Measurements from ENCODE around the gene LRMDA.

Gene LRMDA

DNA sequence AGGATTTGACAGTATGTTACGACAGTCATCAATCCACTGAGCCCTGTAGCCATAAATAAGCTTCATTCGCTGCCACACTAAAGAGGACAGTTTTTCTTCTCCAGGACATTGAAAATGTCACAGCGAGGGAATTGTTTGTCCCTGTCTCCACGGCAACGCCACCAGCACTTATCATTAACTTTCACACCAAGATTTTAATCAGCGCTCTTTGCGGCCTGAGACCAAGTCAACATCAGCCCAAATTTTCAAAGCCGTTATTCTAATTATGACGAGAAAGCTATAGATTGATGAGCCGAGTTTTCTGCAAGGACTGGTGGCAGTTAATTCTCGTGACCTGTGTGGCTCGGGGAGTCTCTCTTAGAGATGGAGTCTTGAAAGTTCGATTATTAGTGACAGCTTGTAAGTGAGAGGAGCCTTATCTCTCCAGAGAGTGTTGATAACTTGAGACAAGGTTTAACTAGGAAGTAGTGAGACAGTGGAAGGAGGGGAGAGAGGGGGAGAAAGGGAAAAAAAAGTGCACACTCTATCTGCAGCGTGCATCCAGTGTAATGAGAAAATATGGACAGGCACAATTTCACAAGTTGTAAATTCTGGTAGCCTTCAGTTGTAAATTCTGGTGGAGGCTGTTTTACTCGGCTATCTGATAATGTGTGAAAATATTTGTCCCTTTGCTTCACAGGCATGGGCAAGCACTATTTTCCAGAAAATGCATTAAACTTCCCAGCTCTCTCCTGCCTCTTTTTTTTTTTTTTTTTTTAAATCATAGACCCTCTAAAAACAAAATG, 473.3 kb downstream of the LRMDA start:
- no peaks in the 10 kb centered on the region for H3K27me3 Mint-ChIP-seq
- no peaks in the 10 kb centered on the region for H3K4me1 Mint-ChIP-seq
- no peaks in the 10 kb centered on the region for H3K9me3 Mint-ChIP-seq
- no peak overlapping the region for H3K4me3 Mint-ChIP-seq
- no peak for ATAC-seq
- H3K36me3 Mint-ChIP-seq: no peaks in the 10 kb centered on the region
- no peak overlapping the region for H3K27ac Mint-ChIP-seq

DNA sequence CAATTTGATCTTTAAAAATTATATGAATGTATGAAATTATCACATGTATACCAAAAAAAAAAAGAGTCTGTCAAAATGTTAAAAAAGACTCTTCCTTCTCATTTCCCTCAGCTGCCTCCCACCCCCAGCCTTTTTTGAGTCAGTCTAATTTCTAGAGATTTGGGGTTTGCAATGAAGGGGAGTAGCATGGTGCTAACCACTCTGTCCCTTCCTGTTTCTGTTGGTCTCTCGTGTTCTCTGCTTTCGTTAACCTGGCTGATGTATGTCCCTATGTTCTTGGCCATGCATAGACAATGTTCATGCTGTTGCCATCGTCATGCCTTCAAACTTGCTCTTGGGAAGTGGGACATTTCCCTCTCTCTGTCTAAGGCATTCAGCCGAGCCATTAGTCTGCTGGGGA, 474.1 kb downstream of the LRMDA start:
- H3K4me3 Mint-ChIP-seq: no peak overlapping the region

DNA sequence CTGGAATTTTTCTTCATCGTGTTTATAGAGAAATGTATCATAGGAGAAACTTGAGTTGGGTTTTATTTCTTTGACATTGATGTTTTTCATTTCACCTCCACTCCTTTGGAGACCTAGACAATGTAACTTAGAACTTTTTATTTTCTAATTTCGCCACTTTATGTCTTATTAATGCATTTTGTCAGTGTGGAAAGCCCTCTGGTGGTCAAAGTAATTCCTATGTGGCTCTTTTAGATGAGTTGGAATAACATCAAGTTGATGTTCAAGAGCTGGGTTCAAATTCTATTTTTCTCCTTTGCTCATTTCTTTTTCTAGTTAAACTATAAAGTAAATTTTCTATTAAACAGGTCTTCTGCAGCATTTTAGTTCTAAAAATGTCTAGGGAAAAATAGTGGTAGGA, 478.6 kb downstream of the LRMDA start:
- no peak overlapping the region for H3K27ac Mint-ChIP-seq
- H3K36me3 Mint-ChIP-seq: no peaks in the 10 kb centered on the region
- no peaks in the 10 kb centered on the region for H3K4me1 Mint-ChIP-seq
- no peak overlapping the region for H3K4me3 Mint-ChIP-seq
- no peak for ATAC-seq
- H3K27me3 Mint-ChIP-seq: no peaks in the 10 kb centered on the region
- no peaks in the 10 kb centered on the region for H3K9me3 Mint-ChIP-seq

More for the DNA sequence above, 474.1 kb downstream of the LRMDA start:
- ATAC-seq: no peak
- no peak overlapping the region for H3K27ac Mint-ChIP-seq
- H3K27me3 Mint-ChIP-seq: no peaks in the 10 kb centered on the region
- H3K4me1 Mint-ChIP-seq: no peaks in the 10 kb centered on the region
- no peaks in the 10 kb centered on the region for H3K9me3 Mint-ChIP-seq
- H3K36me3 Mint-ChIP-seq: no peaks in the 10 kb centered on the region

DNA sequence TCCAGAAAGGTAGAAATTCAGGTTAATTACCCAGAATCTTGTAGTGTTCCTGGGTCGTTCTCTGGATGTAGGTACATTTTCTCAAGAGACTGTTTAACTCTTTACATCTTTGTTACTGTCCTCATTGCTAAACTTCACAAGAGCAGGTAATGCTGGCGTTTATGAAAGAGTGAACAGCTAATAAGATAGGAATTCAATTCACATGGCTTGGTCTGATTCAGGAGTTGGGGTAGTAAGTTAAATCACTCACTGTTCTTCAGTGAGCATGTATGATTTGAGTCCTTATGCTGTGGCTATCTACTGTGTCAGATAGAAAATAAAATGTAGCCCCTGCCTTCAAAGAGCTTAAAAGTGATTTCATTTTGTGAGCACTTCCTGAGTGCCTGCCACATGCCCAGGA, 480.0 kb downstream of the LRMDA start:
- Mint-ChIP-seq H3K27me3 (no peaks in the 10 kb centered on the region), H3K27ac (no peak overlapping the region), H3K4me3 (no peak overlapping the region), H3K9me3 (no peaks in the 10 kb centered on the region), H3K36me3 (no peaks in the 10 kb centered on the region), H3K4me1 (no peaks in the 10 kb centered on the region)
- ATAC-seq: no peak

DNA sequence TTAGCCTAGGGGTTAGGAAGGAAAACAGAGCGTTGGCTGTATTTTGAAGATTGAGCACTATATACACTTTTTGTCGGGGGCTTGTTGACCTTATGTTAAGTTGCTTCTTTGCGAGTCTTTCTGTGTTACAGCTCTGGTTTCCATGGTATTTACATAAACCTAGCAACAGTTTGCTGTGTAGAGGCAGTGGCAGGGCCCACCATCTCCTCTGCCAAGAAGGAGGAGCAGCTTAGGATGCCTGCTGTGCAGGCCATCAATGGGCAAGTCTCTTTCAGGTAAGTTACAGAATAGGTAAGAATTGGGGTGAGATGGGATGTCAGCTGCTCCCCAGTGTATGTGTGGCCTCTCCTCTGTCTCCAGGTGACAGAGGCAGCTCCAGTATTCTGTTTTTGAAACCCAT, 485.5 kb downstream of the LRMDA start:
- no peak overlapping the region for H3K4me3 Mint-ChIP-seq
- no peaks in the 10 kb centered on the region for H3K4me1 Mint-ChIP-seq
- no peaks in the 10 kb centered on the region for H3K27me3 Mint-ChIP-seq
- no peak overlapping the region for H3K27ac Mint-ChIP-seq
- H3K36me3 Mint-ChIP-seq: no peaks in the 10 kb centered on the region
- H3K9me3 Mint-ChIP-seq: no peaks in the 10 kb centered on the region
- no peak for ATAC-seq

DNA sequence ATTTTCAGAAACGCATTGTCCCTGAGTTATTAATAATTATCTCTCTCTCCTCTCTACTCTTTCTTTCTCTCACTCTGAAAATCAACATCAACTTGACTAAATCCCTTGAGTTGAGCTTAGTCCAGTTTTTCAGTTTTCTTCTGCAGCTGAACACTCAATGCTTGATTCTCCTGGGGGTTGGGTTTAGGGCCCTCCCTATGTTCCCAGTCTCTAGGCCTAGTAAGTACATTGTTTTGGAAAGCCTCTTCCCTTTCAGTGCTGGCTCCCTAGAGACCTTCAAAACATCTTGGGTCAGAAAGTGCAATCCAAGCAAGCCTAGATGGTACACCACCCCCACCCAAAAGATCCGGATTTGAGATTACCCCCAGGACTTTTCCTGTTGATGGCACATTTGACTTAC, 488.5 kb downstream of the LRMDA start:
- H3K4me1 Mint-ChIP-seq: no peaks in the 10 kb centered on the region
- peaks cover 4% of the 10 kb centered on the region for H3K9me3 Mint-ChIP-seq
- ATAC-seq: no peak
- H3K27me3 Mint-ChIP-seq: no peaks in the 10 kb centered on the region
- no peak overlapping the region for H3K27ac Mint-ChIP-seq
- H3K36me3 Mint-ChIP-seq: no peaks in the 10 kb centered on the region
- H3K4me3 Mint-ChIP-seq: no peak overlapping the region

DNA sequence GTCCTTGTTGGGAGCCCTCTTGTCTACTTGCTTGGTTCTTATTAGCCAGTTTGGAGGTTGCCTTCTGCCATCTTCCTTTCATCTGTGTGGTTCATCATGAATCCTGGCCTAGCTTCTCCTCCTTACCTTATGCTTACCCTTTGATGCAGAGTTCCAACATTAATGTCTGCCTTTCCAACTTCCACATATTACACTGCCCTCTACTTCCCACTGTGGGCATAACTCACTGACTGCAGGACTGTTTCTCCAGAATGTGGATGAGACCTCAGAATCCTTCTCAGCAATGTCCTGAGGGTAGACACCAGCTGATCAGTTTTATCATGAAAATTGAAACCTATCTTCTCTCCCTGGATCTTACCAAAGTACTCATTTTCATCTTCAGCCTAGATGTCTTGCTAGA, 491.0 kb downstream of the LRMDA start:
- H3K27ac Mint-ChIP-seq: no peak overlapping the region
- H3K36me3 Mint-ChIP-seq: no peaks in the 10 kb centered on the region
- ATAC-seq: no peak

DNA sequence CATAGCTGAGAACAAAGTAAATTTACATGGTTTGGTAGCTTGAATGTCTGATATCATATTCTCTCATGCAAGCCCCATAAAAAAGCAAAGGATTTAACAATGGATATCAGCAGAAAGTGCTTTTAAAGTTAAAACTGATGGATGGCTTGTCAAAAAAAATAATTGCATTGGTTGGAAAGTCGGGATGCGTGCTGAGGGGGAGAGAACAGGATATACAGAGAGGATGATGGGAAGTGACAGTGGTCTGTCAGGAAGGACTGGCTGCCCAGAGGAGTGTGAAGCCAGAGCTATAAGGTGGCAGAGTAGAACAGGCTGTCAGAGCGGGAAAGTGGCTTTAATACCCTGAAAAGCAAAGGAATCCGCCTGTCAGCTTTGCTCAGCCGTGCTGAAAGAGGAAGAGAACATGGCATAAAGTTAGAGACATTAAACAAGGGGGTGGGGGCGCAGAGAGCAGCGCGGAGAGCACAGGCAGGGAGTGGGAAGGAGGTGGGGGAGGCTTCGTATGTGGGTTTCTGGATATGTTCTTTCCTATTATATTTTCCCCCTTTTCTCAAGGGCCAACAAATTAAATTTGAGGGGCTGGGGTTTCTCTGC, 493.0 kb downstream of the LRMDA start:
- Mint-ChIP-seq H3K9me3 (peaks cover 4% of the 10 kb centered on the region), H3K27ac (no peak overlapping the region), H3K4me1 (no peaks in the 10 kb centered on the region), H3K4me3 (no peak overlapping the region), H3K36me3 (no peaks in the 10 kb centered on the region), H3K27me3 (no peaks in the 10 kb centered on the region)
- ATAC-seq: no peak

More for the DNA sequence above, 491.0 kb downstream of the LRMDA start:
- no peak overlapping the region for H3K4me3 Mint-ChIP-seq
- H3K9me3 Mint-ChIP-seq: peaks cover 4% of the 10 kb centered on the region
- no peaks in the 10 kb centered on the region for H3K27me3 Mint-ChIP-seq
- H3K4me1 Mint-ChIP-seq: no peaks in the 10 kb centered on the region

DNA sequence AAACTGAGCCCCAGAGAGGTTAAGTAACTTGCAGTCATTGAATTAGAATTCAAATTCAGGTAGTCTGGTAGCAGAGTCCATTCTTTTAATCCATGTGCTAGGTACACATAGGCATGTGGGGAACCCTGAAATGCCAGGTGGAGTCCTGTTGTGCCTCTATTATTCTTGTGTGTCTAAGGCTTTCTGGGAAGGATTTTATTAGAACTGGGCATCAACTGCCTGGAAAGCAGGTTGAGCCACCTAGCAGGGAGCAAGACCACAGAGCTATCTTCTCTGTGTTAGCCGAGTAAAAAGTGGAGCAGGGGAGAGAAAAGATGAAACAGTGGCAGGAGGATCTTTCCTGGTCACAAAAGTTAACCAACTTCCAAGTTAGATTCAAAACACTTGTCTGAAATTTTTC, 494.6 kb downstream of the LRMDA start:
- Mint-ChIP-seq H3K9me3 (peaks cover 4% of the 10 kb centered on the region), H3K4me3 (no peak overlapping the region), H3K4me1 (no peaks in the 10 kb centered on the region), H3K27ac (no peak overlapping the region), H3K36me3 (no peaks in the 10 kb centered on the region), H3K27me3 (no peaks in the 10 kb centered on the region)
- ATAC-seq: no peak

DNA sequence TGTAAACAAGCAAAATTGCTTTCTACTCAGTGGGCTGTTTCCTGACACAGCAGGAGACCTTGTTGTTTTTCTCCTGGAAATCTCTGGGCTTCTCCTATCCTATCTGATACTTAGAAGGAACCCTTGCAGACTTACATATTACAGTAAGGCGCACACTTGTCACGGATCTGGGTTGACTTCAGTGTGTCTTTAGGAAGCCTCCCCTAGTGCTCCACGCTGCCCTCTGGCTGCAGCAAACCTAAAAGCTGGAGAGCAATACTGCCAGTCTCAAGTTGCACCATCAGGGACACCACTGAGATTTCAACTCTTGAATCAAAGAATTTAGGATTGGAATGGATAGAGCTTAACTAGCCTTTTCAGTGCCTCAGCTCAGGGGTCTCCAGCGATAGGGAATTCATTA, 495.3 kb downstream of the LRMDA start:
- no peak for ATAC-seq
- Mint-ChIP-seq H3K4me3 (no peak overlapping the region), H3K36me3 (no peaks in the 10 kb centered on the region), H3K4me1 (no peaks in the 10 kb centered on the region), H3K9me3 (peaks cover 4% of the 10 kb centered on the region), H3K27me3 (no peaks in the 10 kb centered on the region), H3K27ac (no peak overlapping the region)

DNA sequence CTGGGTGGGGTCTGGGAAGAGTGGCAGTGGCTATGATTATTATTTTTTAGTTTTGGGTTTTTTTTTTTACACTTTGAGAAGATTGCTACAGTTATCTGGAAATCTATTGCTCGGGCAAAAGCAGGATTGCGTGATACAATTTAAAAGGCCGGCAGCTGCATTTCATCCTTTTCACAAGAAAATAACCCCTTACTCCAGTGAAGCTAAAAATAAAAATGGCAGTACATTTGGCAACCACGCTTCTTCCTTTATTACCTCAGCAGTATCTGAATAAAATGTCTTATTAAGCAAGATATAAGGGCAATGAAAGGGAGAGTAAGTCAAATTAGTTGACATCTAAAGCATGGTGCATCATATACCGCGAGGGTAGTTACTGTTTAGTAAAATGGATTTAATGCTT, 496.8 kb downstream of the LRMDA start:
- ATAC-seq: no peak
- Mint-ChIP-seq H3K4me3 (no peak overlapping the region), H3K27me3 (no peaks in the 10 kb centered on the region), H3K9me3 (no peaks in the 10 kb centered on the region), H3K36me3 (no peaks in the 10 kb centered on the region), H3K4me1 (no peaks in the 10 kb centered on the region), H3K27ac (no peak overlapping the region)

DNA sequence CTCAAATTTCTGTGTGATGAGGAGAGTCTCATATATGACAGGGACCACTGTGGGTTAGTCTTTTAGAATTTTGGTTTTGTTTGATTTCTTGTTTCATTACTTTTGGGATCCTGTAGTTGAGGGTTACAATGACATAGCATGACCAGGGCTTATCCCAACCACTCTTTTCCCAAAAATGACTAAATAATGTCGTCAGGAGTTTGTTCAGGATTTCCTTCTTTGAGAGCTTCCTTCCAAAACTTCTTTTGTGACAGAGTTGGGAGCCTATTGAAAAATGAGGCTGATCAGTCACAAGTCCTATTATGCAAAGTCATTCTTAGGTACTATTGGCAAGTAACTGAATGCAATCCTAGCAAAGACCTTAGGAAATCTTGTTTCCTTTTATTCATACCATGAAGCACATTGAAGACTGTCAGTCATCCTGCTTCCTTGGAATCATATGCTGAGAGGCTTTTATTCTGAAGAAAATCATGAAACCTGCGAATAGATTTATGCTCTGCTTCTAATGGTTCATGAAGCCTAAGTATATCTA, 498.3 kb downstream of the LRMDA start:
- no peak overlapping the region for H3K4me3 Mint-ChIP-seq
- no peak overlapping the region for H3K27ac Mint-ChIP-seq
- no peaks in the 10 kb centered on the region for H3K36me3 Mint-ChIP-seq
- ATAC-seq: no peak
- H3K4me1 Mint-ChIP-seq: no peaks in the 10 kb centered on the region
- no peaks in the 10 kb centered on the region for H3K27me3 Mint-ChIP-seq
- no peaks in the 10 kb centered on the region for H3K9me3 Mint-ChIP-seq

DNA sequence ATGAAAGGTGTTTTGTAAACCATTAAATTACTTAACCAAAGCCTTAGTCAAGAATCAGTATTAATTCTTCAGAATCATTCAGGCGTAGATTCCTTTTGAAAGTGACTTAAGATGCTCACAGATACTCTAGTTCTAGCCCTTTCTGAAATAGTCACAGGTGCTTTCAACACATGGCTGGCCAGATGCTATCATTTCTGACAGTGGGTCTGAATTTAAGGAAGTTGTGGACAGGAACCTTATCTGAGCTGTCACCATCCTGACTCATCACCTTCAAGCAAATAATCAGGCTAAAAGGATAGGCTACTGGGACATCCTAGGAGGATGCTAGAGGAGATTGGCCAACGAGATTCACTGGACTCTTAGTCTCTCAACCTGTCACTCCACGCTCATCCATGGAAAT, 501.5 kb downstream of the LRMDA start:
- Mint-ChIP-seq H3K4me1 (no peaks in the 10 kb centered on the region), H3K4me3 (no peak overlapping the region), H3K9me3 (no peaks in the 10 kb centered on the region), H3K36me3 (no peaks in the 10 kb centered on the region), H3K27me3 (no peaks in the 10 kb centered on the region), H3K27ac (no peak overlapping the region)
- no peak for ATAC-seq

DNA sequence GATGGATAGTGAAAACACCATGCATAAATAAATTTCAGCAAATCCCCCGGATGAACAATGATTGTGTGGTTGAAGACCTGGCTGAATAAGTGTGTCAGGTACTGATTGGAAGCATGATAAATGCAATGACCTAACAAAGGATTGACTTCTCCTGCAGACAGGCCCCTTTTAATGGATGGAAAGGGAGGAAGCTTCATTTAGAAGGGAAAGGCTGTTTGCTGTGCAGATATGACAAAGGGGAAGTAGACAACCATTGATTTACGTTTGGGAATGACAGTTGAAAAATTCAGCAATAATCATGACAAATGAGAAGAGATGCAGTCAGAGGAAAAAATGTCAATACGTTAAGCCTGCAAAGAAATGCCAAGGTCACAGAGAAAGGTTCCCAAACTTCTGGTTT, 503.8 kb downstream of the LRMDA start:
- H3K4me3 Mint-ChIP-seq: no peak overlapping the region
- no peaks in the 10 kb centered on the region for H3K27me3 Mint-ChIP-seq
- no peaks in the 10 kb centered on the region for H3K9me3 Mint-ChIP-seq
- no peak for ATAC-seq
- H3K4me1 Mint-ChIP-seq: no peaks in the 10 kb centered on the region
- no peak overlapping the region for H3K27ac Mint-ChIP-seq
- H3K36me3 Mint-ChIP-seq: no peaks in the 10 kb centered on the region

DNA sequence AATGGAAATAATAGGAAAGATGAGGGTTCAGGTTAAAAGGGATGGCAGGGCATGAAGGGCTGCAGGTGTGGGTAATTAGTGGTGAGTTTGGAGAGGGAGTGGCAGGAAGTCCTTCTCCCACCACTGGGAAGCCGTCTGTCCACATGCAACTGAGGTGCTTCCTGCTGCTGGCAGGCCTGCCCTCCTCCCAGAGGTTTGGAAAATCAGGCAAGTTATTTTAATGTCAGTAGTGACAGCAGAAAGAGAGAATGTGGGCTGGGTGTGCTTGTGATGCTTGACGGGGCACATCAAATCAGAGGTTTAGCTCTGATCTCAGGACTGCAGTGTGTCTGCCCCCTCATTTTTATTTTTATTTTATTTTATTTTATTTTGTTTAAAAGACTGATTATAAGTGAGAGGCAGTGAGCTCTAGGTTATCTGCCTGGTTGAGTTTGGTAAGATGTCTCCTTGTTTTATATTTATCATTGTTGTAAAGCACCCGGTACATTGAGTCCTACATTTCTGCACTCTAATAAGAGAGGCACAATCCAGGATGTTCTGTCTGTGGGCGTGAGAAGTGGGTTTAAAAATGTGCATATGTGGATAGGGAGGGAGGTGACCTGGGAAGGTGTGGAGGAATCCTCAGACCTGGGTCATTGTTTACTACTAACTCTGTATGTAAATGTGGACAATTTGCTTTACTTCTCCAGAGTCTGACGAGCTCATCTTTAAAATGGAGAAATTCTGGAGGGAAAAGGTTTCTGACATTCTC, 504.4 kb downstream of the LRMDA start:
- H3K27ac Mint-ChIP-seq: no peak overlapping the region
- no peaks in the 10 kb centered on the region for H3K9me3 Mint-ChIP-seq
- no peak overlapping the region for H3K4me3 Mint-ChIP-seq
- H3K27me3 Mint-ChIP-seq: no peaks in the 10 kb centered on the region
- no peaks in the 10 kb centered on the region for H3K36me3 Mint-ChIP-seq
- ATAC-seq: no peak
- H3K4me1 Mint-ChIP-seq: no peaks in the 10 kb centered on the region

DNA sequence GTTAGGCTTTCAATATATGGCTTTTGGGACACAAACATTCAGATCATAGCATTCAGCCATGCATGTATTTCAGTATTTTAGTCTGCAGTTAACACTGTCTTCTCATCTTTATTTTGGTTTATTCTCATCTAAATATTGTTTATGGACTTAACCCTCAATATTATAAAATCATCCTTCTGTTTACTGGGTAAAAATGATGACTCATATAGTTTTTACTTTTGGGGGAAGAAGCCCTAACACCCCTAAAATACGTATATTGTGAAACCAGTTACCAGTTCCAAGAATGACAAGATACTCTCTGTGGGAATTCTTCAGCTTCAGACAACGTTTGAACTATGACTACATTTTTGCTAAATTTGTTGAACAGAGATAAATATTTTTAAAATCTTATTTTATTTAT, 505.4 kb downstream of the LRMDA start:
- H3K36me3 Mint-ChIP-seq: no peaks in the 10 kb centered on the region
- no peak for ATAC-seq
- H3K9me3 Mint-ChIP-seq: no peaks in the 10 kb centered on the region
- no peaks in the 10 kb centered on the region for H3K27me3 Mint-ChIP-seq
- H3K4me1 Mint-ChIP-seq: no peaks in the 10 kb centered on the region
- no peak overlapping the region for H3K4me3 Mint-ChIP-seq
- H3K27ac Mint-ChIP-seq: no peak overlapping the region

Measured in stimulated activated memory B cell treated with anti-CD40 and anti-IgM and Interleukin-4, amounts not matched to agents 10 μg/mL and 1 μg/mL and 100 μg/mL, for 72 hours (primary cell).